ENCODE measurements around the gene UMOD.

Gene UMOD

GRCh38 chr16:20348365-20349185, 3.9 kb downstream of the UMOD start:
- no peak overlapping the region for H3K4me2 ChIP-seq (ENCODE audit: low read length)
- no peaks in the 10 kb centered on the region for H3K27me3 ChIP-seq (ENCODE audit: control insufficient read depth, low read length)
- no peaks in the 10 kb centered on the region for H3F3A ChIP-seq (ENCODE audit: control insufficient read depth, insufficient read depth)
- no peaks in the 10 kb centered on the region for H3K4me1 ChIP-seq (ENCODE audit: control insufficient read depth, low read length)
- H3K79me2 ChIP-seq (ENCODE audit: control insufficient read depth, low read length), result no peaks in the 10 kb centered on the region
- no peaks in the 10 kb centered on the region for H3K9me2 ChIP-seq (replicated peaks; ENCODE audit: control insufficient read depth, low read length)
- no peaks in the 10 kb centered on the region for H3K9me3 ChIP-seq (ENCODE audit: control insufficient read depth, insufficient read depth, low read length)
- H4K20me1 ChIP-seq (ENCODE audit: control insufficient read depth, insufficient read depth, low read depth, low read length), result no peaks in the 10 kb centered on the region
- H3K36me3 ChIP-seq (ENCODE audit: control insufficient read depth, low read length), result no peaks in the 10 kb centered on the region
- no peak for TF ChIP-seq EZH2phosphoT487 (IDR thresholded peaks at IDR 0.05; ENCODE audit: borderline replicate concordance, low read length)
- peak; percentile 17 for TF ChIP-seq CTCF (IDR thresholded peaks at IDR 0.05; ENCODE audit: low read depth, low read length, poor library complexity, severe bottlenecking)
- H3K4me3 ChIP-seq (ENCODE audit: low read length), result no peak overlapping the region
- H3K27ac ChIP-seq (ENCODE audit: low read depth, low read length), result no peak overlapping the region

- Histone ChIP-seq H4K20me1 (ENCODE audit: control insufficient read depth, insufficient read depth, low read depth, low read length) (no peaks in the 10 kb centered on the region), H3K36me3 (ENCODE audit: control insufficient read depth, low read length) (no peaks in the 10 kb centered on the region), H3K9me2 (replicated peaks; ENCODE audit: control insufficient read depth, low read length) (no peaks in the 10 kb centered on the region), H3K79me2 (ENCODE audit: control insufficient read depth, low read length) (no peaks in the 10 kb centered on the region), H3F3A (ENCODE audit: control insufficient read depth, insufficient read depth) (no peaks in the 10 kb centered on the region), H3K27ac (ENCODE audit: low read depth, low read length) (no peak overlapping the region), H3K4me1 (ENCODE audit: control insufficient read depth, low read length) (no peaks in the 10 kb centered on the region), H3K9me3 (ENCODE audit: control insufficient read depth, insufficient read depth, low read length) (no peaks in the 10 kb centered on the region), H3K4me2 (ENCODE audit: low read length) (no peak overlapping the region), H3K27me3 (ENCODE audit: control insufficient read depth, low read length) (no peaks in the 10 kb centered on the region), H3K4me3 (ENCODE audit: low read length) (no peak overlapping the region)
- TF ChIP-seq CTCF (IDR thresholded peaks at IDR 0.05; ENCODE audit: low read depth, low read length, poor library complexity, severe bottlenecking) (no peak), EZH2phosphoT487 (IDR thresholded peaks at IDR 0.05; ENCODE audit: borderline replicate concordance, low read length) (no peak)
These were observed 4.7 kb downstream of the UMOD start for GRCh38 chr16:20347666-20348364.

GRCh38 chr16:20344611-20345010, 7.9 kb downstream of the UMOD start:
- Histone ChIP-seq H3K4me3 (ENCODE audit: low read length) (no peak overlapping the region), H3K27me3 (ENCODE audit: control insufficient read depth, low read length) (no peaks in the 10 kb centered on the region)
- TF ChIP-seq EZH2phosphoT487 (IDR thresholded peaks at IDR 0.05; ENCODE audit: borderline replicate concordance, low read length), result no peak
- no peak for TF ChIP-seq CTCF (IDR thresholded peaks at IDR 0.05; ENCODE audit: low read depth, low read length, poor library complexity, severe bottlenecking)

More at GRCh38 chr16:20344611-20345010, 7.9 kb downstream of the UMOD start:
- no peaks in the 10 kb centered on the region for H3K9me3 ChIP-seq (ENCODE audit: control insufficient read depth, insufficient read depth, low read length)
- H3K9me2 ChIP-seq (replicated peaks; ENCODE audit: control insufficient read depth, low read length), result no peaks in the 10 kb centered on the region
- H3K79me2 ChIP-seq (ENCODE audit: control insufficient read depth, low read length), result no peaks in the 10 kb centered on the region
- H4K20me1 ChIP-seq (ENCODE audit: control insufficient read depth, insufficient read depth, low read depth, low read length), result no peaks in the 10 kb centered on the region
- no peaks in the 10 kb centered on the region for H3K4me1 ChIP-seq (ENCODE audit: control insufficient read depth, low read length)
- H3K36me3 ChIP-seq (ENCODE audit: control insufficient read depth, low read length), result no peaks in the 10 kb centered on the region
- H3K4me2 ChIP-seq (ENCODE audit: low read length), result no peak overlapping the region
- no peak overlapping the region for H3K27ac ChIP-seq (ENCODE audit: low read depth, low read length)
- H3F3A ChIP-seq (ENCODE audit: control insufficient read depth, insufficient read depth), result no peaks in the 10 kb centered on the region

All from DOHH2 (cell line).